K562 (cell line): ENCODE measurements around the gene EFHB. TPM values are rescaled to one million over a fixed set of nuclear protein-coding genes. Genes with fewer than 3 reads are reported as not detected.
A peak's percentile ranks its signal among the peaks of the same experiment; 100 is the strongest.

Source experiments
- CUX1 ChIP-seq: fragments of 200-800 bp; sonication (Bioruptor generic); IDR thresholded peaks from 2 replicates; pipeline ENCODE4 v1.6.1; 2016; ENCODE audit warnings: missing genetic modification characterization, missing compliant biosample characterization
- FOXP4 ChIP-seq: sonication (generic); formaldehyde crosslinking; IDR thresholded peaks from 2 replicates; pipeline ENCODE4 v1.8.0; 2022; ENCODE audit warnings: mild to moderate bottlenecking, missing genetic modification reagents, borderline replicate concordance
- HDAC8 ChIP-seq: fragments of 450-650 bp; IDR thresholded peaks from 2 replicates; pipeline ENCODE4 v1.6.1; 2016; ENCODE audit warnings: mild to moderate bottlenecking, missing genetic modification characterization, moderate library complexity, missing compliant biosample characterization
- JUN ChIP-seq, 2 experiments: sonication (generic) in 1 of 2; formaldehyde crosslinking in 1 of 2; IDR thresholded peaks; 2 replicates each; pipeline versions ENCODE4 v1.6.1 to v1.8.0; 2012 to 2022; ENCODE audit warnings: borderline replicate concordance in 2 of 2, mild to moderate bottlenecking in 2 of 2, improper control_type of control experiment in 1 of 2, low read depth in 1 of 2, low read length in 1 of 2, missing genetic modification reagents in 1 of 2
- MBD2 ChIP-seq: sonication (generic); IDR thresholded peaks from 2 replicates; pipeline ENCODE4 v1.6.1; 2016; ENCODE audit warnings: low read depth, borderline replicate concordance
- NR2F6 ChIP-seq: fragments of 450-650 bp; formaldehyde crosslinking; IDR thresholded peaks from 2 replicates; pipeline ENCODE4 v1.4.0; 2020; ENCODE audit warnings: mild to moderate bottlenecking
- TFAP4 ChIP-seq: sonication (generic); formaldehyde crosslinking; IDR thresholded peaks from 2 replicates; pipeline ENCODE4 v1.8.0; 2022; ENCODE audit warnings: missing genetic modification reagents, mild to moderate bottlenecking, moderate library complexity, borderline replicate concordance
- THRA ChIP-seq: fragments of 450-650 bp; IDR thresholded peaks from 2 replicates; pipeline ENCODE4 v1.6.1; 2017; ENCODE audit warnings: mild to moderate bottlenecking, moderate library complexity
- TSC22D4 ChIP-seq: fragments of 450-650 bp; IDR thresholded peaks from 2 replicates; pipeline ENCODE4 v1.6.1; 2016; ENCODE audit warnings: missing genetic modification characterization, missing biosample characterization, control low read depth
- ZBTB49 ChIP-seq: sonication (generic); formaldehyde crosslinking; IDR thresholded peaks from 2 replicates; pipeline ENCODE4 v1.8.0; 2022; ENCODE audit warnings: missing genetic modification reagents, mild to moderate bottlenecking, borderline replicate concordance
- ZNF561 ChIP-seq: fragments of 450-650 bp; formaldehyde crosslinking; conservative IDR thresholded peaks from 2 replicates; pipeline ENCODE4 v1.4.0; 2020; ENCODE audit warnings: mild to moderate bottlenecking, moderate library complexity
- polyA plus RNA-seq, 8 experiments: library from polyadenylated mRNA; depleted of rRNA in 4 of 8; stranded (reverse) in 5 of 8; unstranded in 3 of 8; fragments of >200 nt; fragmentation: Nextera tagmentation in 2 of 8; fragmentation: Illumina TruSeq in 1 of 8; extraction: Ambion mirVana in 2 of 8; extraction: Trizol in 1 of 8; gene quantifications; 2 replicates each; pipeline versions ENCODE4 v1.2.1 to v1.2.3, GENCODE V29; 2011 to 2014; ENCODE audit warnings: inconsistent platforms in 1 of 8, missing spikeins in 1 of 8
- total RNA-seq, 7 experiments: library from RNA; depleted of rRNA in 6 of 7; stranded (reverse); fragments of >200 nt in 6 of 7; fragmentation: Illumina TruSeq in 2 of 7; extraction: Trizol in 2 of 7; gene quantifications; 2 replicates each; pipeline versions ENCODE4 v1.2.1 to v1.2.3, GENCODE V29; 2011 to 2021; ENCODE audit warnings: low replicate concordance in 1 of 7

The EFHB gene
- total and polyA plus RNA-seq, 9 of the 15 experiments (the other 6 are each of a cell fraction or from before 2014, with no cell fraction given) = 1.5 to 4.0 (median 1.8) TPM

GRCh38 chr3:19945969-19946831 is 12.2 kb upstream of the EFHB start (continued):
- TF ChIP-seq ZBTB49 (CRISPR knock-in tag) (no peak), THRA (no peak), ZNF561 (CRISPR knock-in tag) (no peak), NR2F6 (CRISPR knock-in tag) (peak; percentile 84; the same call in 1 of the 2 replicates), HDAC8 (tag) (no peak), CUX1 (CRISPR knock-in tag) (no peak), TSC22D4 (no peak), TFAP4 (CRISPR knock-in tag) (no peak), MBD2 (no peak), JUN (IDR thresholded peaks at IDR 0.05; ENCODE audit: borderline replicate concordance, low read depth, low read length) (no peak), JUN (CRISPR knock-in tag; IDR thresholded peaks at IDR 0.05; ENCODE audit: borderline replicate concordance) (no peak), FOXP4 (CRISPR knock-in tag) (no peak)
